ENCODE data around the gene CDHR1.
A peak's percentile ranks its signal among the peaks of the same experiment; 100 is the strongest.

CDHR1 gene

DNA sequence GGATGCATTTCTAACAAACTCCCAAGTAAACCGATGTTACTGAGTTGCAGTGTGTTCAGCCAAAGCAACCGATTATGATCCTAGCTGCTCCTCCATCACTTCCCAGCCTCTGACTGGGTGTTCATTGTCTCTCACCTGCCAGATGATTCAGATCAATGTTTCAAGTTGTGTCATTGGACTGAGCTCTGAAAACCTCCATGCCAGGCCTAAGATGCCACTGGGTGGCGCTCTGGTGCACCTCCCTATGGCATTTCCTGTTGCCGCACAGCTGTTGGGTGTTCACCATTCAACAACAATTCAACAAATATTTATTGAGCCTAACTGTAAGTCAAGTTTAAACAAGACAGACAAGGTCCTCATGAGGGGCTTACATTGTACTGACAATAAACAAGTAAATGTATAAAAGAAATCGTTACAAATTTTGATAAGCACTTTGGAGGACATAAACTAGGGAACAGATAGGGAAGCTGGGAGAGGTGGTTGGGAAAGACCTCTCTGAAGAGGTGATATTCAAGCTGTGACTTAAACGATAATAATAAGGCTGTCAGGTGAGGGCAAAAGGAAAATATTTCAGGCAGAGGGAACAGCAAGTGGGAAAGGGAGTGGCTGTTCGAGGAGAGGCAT lies 73.3 kb downstream of the CDHR1 start:
- DNase-seq = peak; percentile 91 to 93

DNA sequence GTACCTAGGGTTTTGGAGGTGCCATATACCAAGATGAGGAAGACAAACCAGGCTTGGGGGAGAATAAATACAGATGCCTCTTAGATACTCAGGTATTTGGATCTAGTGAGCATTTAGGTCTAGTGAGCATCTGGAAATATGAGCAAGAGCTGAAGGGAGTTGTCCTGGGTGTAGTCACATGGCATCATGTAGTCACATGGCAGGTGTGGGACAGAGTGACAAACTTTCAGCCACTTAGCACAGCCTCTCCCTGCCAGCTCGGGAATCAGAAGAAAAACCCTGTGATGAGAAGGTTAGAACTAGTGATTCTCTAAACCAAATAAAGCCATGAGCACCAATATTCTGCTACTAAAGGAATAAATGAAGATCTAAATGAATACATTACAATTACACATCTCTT lies 74.8 kb downstream of the CDHR1 start:
- no peak for DNase-seq

All from activated T-cell treated with anti-CD3 and anti-CD28 coated beads, Interleukin-2, amount 50 U/mL, for 48 hours (primary cell).